Heart left ventricle (tissue), 13 donors: Measurements from ENCODE around the gene KDSR.

Experiments
- CTCF ChIP-seq, 12 donors: fragments of 200-600 bp; sonication (generic) in 4 of 12; IDR thresholded peaks; one replicate each; pipeline versions ENCODE4 v1.5.0 to v1.8.0; 2018 to 2022; ENCODE audit warnings: antibody characterized with exemption in 12 of 12, mild to moderate bottlenecking in 5 of 12
- POLR2A ChIP-seq, 2 donors: fragments of 450-650 bp; IDR thresholded peaks; one replicate each; pipeline ENCODE4 v1.6.1; 2017; ENCODE audit warnings: antibody characterized with exemption in 2 of 2, mild to moderate bottlenecking in 2 of 2, moderate library complexity in 2 of 2
- donor health status: ischemic (EF 13 %, LVEDD 7.1; RV severe dilation, severe dysfunction).
- donor health status: DM: no; HTN: yes; CAD: no.
- donor health status: DM: no; HTN: no; CAD: no.
- donor health status: ischemic (EF 25% LVEDD 6.9; RV normal size, moderate dysfunction).
- donor health status: ischemic (EF 25% LVEDD 5.7; RV mildly dilated, moderate dysfunction).
- donor health status: ischemic (EF 35%, LVEDD 5.7; RV mildly dilated, moderate dysfunction).
- donor health status: nonischemic (EF 11% LVEDD 7.7; RV severe dilation, severe dysfunction).
- donor health status: DM: yes; HTN: yes; CAD: no.
- donor health status: PGD.
- donor health status: ischemic (EF 29% LVEDD 5.4; RV normal size, mild dysfunction).
- donor health status: nonischemic (EF 23%, LVEDD 6.1; RV moderate dilation, normal function).

- TF ChIP-seq CTCF (IDR thresholded peaks at IDR 0.05) (no peak), POLR2A (IDR thresholded peaks at IDR 0.05) (no peak)
Observed at GRCh38 chr18:63326011-63326410, 41.0 kb downstream of the KDSR start.
